Measurements from ENCODE around the gene PACRG. TPM values are rescaled to one million over a fixed set of nuclear protein-coding genes. Genes with fewer than 3 reads are reported as not detected.

Gene PACRG
- total RNA-seq, 2 donors from 2014 or later, result 1.7 TPM; not detected in 1

DNA sequence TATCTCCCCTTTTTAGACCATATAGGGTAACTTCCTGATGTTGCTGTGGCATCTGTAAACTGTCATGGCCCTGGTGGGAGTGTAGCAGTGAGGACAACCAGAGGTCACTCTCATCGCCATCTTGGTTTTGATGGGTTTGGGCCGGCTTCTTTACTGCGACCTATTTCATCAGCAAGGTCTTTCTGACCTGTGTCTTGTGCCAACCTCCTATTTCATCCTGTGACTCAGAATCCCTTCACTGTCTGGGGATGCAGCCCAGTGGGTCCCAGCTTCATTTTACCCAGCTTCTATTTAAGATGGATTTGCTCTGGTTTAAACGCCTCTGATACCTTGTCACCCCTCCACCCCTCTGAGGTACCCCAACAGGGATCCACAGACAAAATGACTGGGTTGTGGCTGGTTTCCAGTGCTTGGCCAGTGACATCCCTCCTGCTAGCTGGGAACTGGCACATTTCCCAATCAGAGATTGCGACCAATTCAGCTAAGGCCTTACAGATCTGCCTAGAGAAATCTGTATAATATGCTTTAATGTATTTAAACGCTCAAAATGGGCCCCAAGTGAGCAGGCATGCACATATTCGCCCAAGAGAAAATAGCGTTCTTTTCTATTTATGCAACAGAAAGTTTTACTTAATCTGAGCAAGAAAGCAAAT is 371.2 kb downstream of the PACRG start:
- H3K9me3 ChIP-seq, result no peaks in the 10 kb centered on the region
- intact Hi-C loops (cut with DNase I), result no loop called here
- H3K4me1 ChIP-seq, result no peaks in the 10 kb centered on the region
- TF ChIP-seq, protein P1, sequence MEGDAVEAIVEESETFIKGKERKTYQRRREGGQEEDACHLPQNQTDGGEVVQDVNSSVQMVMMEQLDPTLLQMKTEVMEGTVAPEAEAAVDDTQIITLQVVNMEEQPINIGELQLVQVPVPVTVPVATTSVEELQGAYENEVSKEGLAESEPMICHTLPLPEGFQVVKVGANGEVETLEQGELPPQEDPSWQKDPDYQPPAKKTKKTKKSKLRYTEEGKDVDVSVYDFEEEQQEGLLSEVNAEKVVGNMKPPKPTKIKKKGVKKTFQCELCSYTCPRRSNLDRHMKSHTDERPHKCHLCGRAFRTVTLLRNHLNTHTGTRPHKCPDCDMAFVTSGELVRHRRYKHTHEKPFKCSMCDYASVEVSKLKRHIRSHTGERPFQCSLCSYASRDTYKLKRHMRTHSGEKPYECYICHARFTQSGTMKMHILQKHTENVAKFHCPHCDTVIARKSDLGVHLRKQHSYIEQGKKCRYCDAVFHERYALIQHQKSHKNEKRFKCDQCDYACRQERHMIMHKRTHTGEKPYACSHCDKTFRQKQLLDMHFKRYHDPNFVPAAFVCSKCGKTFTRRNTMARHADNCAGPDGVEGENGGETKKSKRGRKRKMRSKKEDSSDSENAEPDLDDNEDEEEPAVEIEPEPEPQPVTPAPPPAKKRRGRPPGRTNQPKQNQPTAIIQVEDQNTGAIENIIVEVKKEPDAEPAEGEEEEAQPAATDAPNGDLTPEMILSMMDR (IDR thresholded peaks at IDR 0.05), result no peak
- no peaks in the 10 kb centered on the region for H3K27me3 ChIP-seq
- no peak overlapping the region for H3K4me3 ChIP-seq
- H3K27ac ChIP-seq, result no peak overlapping the region
- DNase-seq, result no peak
- H3K36me3 ChIP-seq, result no peaks in the 10 kb centered on the region
- H3K9ac ChIP-seq (ENCODE audit: low read depth in 2 of 2, low read length in 2 of 2), result no peak overlapping the region

DNA sequence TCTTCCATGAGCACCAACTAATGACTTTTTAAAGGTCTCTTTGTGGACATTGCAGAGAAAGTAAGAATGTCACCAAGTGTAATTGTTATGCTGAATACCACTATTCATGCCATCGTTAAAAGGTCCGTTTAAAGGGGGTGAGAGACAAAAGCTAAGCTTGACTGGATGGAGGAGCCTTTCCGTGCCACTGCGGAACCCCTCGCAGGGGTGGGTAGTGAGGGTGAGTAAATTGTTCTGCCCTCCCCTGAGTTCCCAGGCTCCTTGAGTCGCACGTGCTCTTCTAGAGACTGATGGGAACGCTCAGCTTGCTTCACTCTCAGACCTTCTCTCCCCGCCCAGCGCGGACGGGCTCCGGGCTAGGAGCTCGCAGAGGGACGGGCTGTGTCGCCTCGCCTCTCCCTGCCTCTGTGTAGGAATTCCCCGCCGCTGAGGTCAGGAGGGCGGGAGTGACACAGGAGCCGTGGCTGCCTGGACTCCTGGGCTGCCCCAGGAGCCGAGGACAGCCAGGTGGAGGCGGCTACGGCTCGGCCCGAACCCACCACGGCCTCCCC is 371.9 kb downstream of the PACRG start:
- no peaks in the 10 kb centered on the region for H3K4me1 ChIP-seq
- H3K36me3 ChIP-seq, result no peaks in the 10 kb centered on the region
- no peaks in the 10 kb centered on the region for H3K9me3 ChIP-seq
- no peak overlapping the region for H3K4me3 ChIP-seq
- no peak for DNase-seq
- H3K9ac ChIP-seq (ENCODE audit: low read depth in 2 of 2, low read length in 2 of 2), result no peak overlapping the region
- no peak overlapping the region for H3K27ac ChIP-seq
- H3K27me3 ChIP-seq, result no peaks in the 10 kb centered on the region
- intact Hi-C loops (cut with DNase I), result no loop called here
- TF ChIP-seq, protein P1 (IDR thresholded peaks at IDR 0.05), result no peak

DNA sequence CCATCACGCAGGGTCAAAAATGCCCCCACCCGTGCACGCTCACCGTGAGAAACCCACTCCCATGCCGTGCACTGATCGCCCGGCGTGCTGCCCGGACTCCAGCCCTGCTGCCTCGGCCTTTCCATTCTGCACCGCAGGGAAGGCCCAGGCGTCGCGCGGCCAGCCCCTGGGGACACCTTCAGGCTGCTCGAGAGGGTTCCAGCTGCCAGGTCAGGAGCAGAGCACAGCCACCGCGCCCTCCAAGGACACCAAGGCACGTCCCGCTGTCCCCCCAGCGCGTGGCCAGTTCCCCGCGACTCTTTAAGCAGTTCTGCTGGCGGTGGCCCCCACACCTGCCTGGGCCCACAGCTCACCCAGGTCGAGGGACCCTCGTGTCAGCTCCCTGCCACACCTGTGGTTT is 372.5 kb downstream of the PACRG start:
- H3K36me3 ChIP-seq, result no peaks in the 10 kb centered on the region
- H3K9ac ChIP-seq (ENCODE audit: low read depth in 2 of 2, low read length in 2 of 2), result no peak overlapping the region
- no peak overlapping the region for H3K27ac ChIP-seq
- no peak for DNase-seq
- H3K4me1 ChIP-seq, result no peaks in the 10 kb centered on the region
- no peaks in the 10 kb centered on the region for H3K27me3 ChIP-seq
- intact Hi-C loops (cut with DNase I), result no loop called here
- TF ChIP-seq, protein P1 (IDR thresholded peaks at IDR 0.05), result no peak
- H3K9me3 ChIP-seq, result no peaks in the 10 kb centered on the region
- H3K4me3 ChIP-seq, result no peak overlapping the region

DNA sequence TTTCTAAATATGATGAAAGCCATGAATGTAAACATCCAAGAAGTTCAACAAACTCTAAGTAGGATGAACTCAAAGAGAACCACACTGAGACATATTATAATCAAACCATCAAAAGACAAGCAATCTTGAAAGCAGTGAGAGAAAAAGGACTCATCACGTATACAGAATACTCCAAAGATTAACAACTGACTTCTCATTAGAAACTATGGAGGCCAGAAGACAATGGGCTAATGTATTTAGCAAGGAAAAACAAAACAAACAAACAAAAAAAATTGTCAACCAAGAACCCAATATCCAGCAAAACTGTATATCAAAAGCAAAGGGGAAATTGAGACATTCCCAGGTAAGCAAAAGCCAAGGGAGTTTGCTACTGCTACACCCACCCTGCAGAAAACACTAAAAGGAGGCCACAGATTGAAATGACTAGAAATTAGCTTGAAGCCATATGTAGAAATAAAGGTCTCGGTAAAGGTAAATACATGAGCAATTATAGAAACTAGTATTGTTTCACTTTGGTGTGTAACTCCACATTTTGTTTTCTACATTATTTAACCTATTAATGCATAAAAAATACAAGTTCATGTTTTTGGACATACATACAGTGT is 385.7 kb downstream of the PACRG start:
- Histone ChIP-seq H3K27me3 (no peaks in the 10 kb centered on the region), H3K36me3 (no peaks in the 10 kb centered on the region), H3K4me3 (no peak overlapping the region), H3K4me1 (no peaks in the 10 kb centered on the region), H3K9ac (ENCODE audit: low read depth in 2 of 2, low read length in 2 of 2) (no peak overlapping the region), H3K9me3 (no peaks in the 10 kb centered on the region), H3K27ac (no peak overlapping the region)
- TF ChIP-seq, protein P1 (IDR thresholded peaks at IDR 0.05), result no peak
- intact Hi-C loops (cut with DNase I), result no loop called here
- no peak for DNase-seq

DNA sequence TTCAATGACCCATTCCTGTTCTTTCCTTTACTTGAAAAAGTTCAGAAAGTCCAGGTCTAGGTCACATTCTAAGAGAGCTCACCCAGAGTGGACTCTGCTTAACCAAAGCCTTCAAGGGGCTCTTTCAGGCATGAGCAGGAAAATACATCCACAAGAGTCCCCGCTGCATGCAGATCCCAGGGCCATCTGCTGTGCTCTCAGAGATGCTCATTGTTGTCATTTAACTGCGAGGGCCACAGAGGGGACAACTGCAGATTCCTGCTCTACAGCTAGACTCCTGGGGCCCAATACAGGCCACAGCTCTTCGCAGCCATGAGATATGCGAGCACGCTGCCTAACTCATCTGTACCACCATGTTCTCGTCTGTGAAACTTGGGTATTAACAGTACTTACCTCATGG is 391.2 kb downstream of the PACRG start:
- Histone ChIP-seq H3K4me1 (no peaks in the 10 kb centered on the region), H3K9me3 (no peaks in the 10 kb centered on the region), H3K36me3 (no peaks in the 10 kb centered on the region), H3K4me3 (no peak overlapping the region), H3K27ac (no peak overlapping the region), H3K27me3 (no peaks in the 10 kb centered on the region), H3K9ac (ENCODE audit: low read depth in 2 of 2, low read length in 2 of 2) (no peak overlapping the region)
- TF ChIP-seq, protein P1 (IDR thresholded peaks at IDR 0.05), result no peak
- intact Hi-C loops (cut with DNase I), result no loop called here
- no peak for DNase-seq
